COLO829 (cell line): ENCODE results near the gene VASP.

Experiments
- DNase-seq: peaks from one replicate; pipeline ENCODE4 v3.0.0; 2012; ENCODE audit warnings: low spot score

VASP gene

GRCh38 chr19:45515807-45516401 is 8.6 kb downstream of the VASP start:
- no peak for DNase-seq

- DNase-seq, result no peak
Measured at GRCh38 chr19:45517238-45517637, 10.0 kb downstream of the VASP start.

GRCh38 chr19:45517641-45518468 is 10.6 kb downstream of the VASP start:
- no peak for DNase-seq

- no peak for DNase-seq
Measured at GRCh38 chr19:45518469-45518826, 11.2 kb downstream of the VASP start.

GRCh38 chr19:45522010-45522941 is 15.0 kb downstream of the VASP start:
- DNase-seq, result no peak

GRCh38 chr19:45523642-45524256 is 16.5 kb downstream of the VASP start:
- peak; percentile 94 for DNase-seq

GRCh38 chr19:45524575-45525129 is 17.4 kb downstream of the VASP start:
- DNase-seq, result no peak

- peak; percentile 81 for DNase-seq
Measured at GRCh38 chr19:45526143-45526542, 18.9 kb downstream of the VASP start.

- no peak for DNase-seq
Measured at GRCh38 chr19:45526971-45527370, 19.7 kb downstream of the VASP start.

- DNase-seq, result no peak
Measured at GRCh38 chr19:45527731-45528130, 20.5 kb downstream of the VASP start.

GRCh38 chr19:45528149-45528743 is 21.0 kb downstream of the VASP start:
- no peak for DNase-seq

GRCh38 chr19:45528744-45529419 is 21.6 kb downstream of the VASP start:
- DNase-seq, result no peak

GRCh38 chr19:45529420-45529785 is 22.1 kb downstream of the VASP start:
- no peak for DNase-seq

GRCh38 chr19:45531349-45531748 is 24.1 kb downstream of the VASP start:
- no peak for DNase-seq

GRCh38 chr19:45539459-45539858 is 32.2 kb downstream of the VASP start:
- no peak for DNase-seq

GRCh38 chr19:45542234-45542668 is 35.0 kb downstream of the VASP start:
- DNase-seq, result no peak

GRCh38 chr19:45547211-45547770 is 40.0 kb downstream of the VASP start:
- no peak for DNase-seq

- peak; percentile 48 for DNase-seq
Measured at GRCh38 chr19:45547965-45548609, 40.8 kb downstream of the VASP start.

- DNase-seq, result no peak
Measured at GRCh38 chr19:45553464-45553863, 46.2 kb downstream of the VASP start.

GRCh38 chr19:45554481-45554880 is 47.2 kb downstream of the VASP start:
- DNase-seq, result no peak
